GM19238 (cell line): ENCODE measurements around the gene INTS3.
"Not testable (repeated sequence)": the region's sequence is repeated elsewhere in the genome, so short reads cannot be mapped to it uniquely, and the experiment has no call there.

Experiments
- DNase-seq: peaks from one replicate; pipeline ENCODE4 v3.0.0; 2011; ENCODE audit warnings: low spot score; ENCODE audit not compliant: insufficient read length

INTS3 gene

GRCh38 chr1:153778051-153778823 lies 50.4 kb downstream of the INTS3 start:
- no peak for DNase-seq

- no peak for DNase-seq
These were observed 51.1 kb downstream of the INTS3 start for GRCh38 chr1:153778824-153779519.

- DNase-seq: no peak
These were observed 52.1 kb downstream of the INTS3 start for GRCh38 chr1:153779781-153780541.

- DNase-seq: no peak
These were observed 52.7 kb downstream of the INTS3 start for GRCh38 chr1:153780551-153780950.

GRCh38 chr1:153782648-153783047 lies 54.8 kb downstream of the INTS3 start:
- DNase-seq: not testable (repeated sequence)

GRCh38 chr1:153783233-153784190 lies 55.7 kb downstream of the INTS3 start:
- peak; percentile 96 for DNase-seq

GRCh38 chr1:153786038-153786790 lies 58.4 kb downstream of the INTS3 start:
- no peak for DNase-seq

GRCh38 chr1:153789478-153790034 lies 61.7 kb downstream of the INTS3 start:
- no peak for DNase-seq

GRCh38 chr1:153790313-153790965 lies 62.6 kb downstream of the INTS3 start:
- DNase-seq: no peak

- peak; percentile 80 for DNase-seq
These were observed 63.3 kb downstream of the INTS3 start for GRCh38 chr1:153790966-153791647.

GRCh38 chr1:153791648-153792253 lies 63.9 kb downstream of the INTS3 start:
- peak; percentile 32 for DNase-seq

- DNase-seq: no peak
These were observed 64.8 kb downstream of the INTS3 start for GRCh38 chr1:153792631-153793041.

- no peak for DNase-seq
These were observed 65.6 kb downstream of the INTS3 start for GRCh38 chr1:153793261-153793972.

- no peak for DNase-seq
These were observed 66.2 kb downstream of the INTS3 start for GRCh38 chr1:153793973-153794615.

GRCh38 chr1:153794624-153795329 lies 66.9 kb downstream of the INTS3 start:
- DNase-seq: no peak

- no peak for DNase-seq
These were observed 67.5 kb downstream of the INTS3 start for GRCh38 chr1:153795330-153795837.
